Transverse colon (tissue), 4 donors: Measurements from ENCODE around the gene CLIP1. TPM values are rescaled to one million over a fixed set of nuclear protein-coding genes. Genes with fewer than 3 reads are reported as not detected.

Experiments
- DNase-seq: peaks from one replicate; pipeline ENCODE4 v3.0.0-alpha.2; 2019
- H3K27ac ChIP-seq, 4 donors: fragments of 200-600 bp; sonication (generic); 2 replicates each; pipeline ENCODE4 v1.5.1; 2016 to 2018; ENCODE audit warnings: inconsistent platforms in 4 of 4
- H3K27me3 ChIP-seq: fragments of 200-600 bp; sonication (generic); 2 replicates; pipeline ENCODE4 v1.5.1; 2017; ENCODE audit warnings: inconsistent platforms
- H3K36me3 ChIP-seq, 4 donors: fragments of 200-600 bp; sonication (generic); 2 replicates each; pipeline ENCODE4 v1.5.1; 2017 to 2019; ENCODE audit warnings: inconsistent platforms in 4 of 4
- H3K4me1 ChIP-seq, 4 donors: fragments of 200-600 bp; sonication (generic); 2 replicates each; pipeline ENCODE4 v1.5.1; 2017 to 2020; ENCODE audit warnings: inconsistent platforms in 4 of 4
- H3K4me3 ChIP-seq, 4 donors: fragments of 200-600 bp; sonication (generic); 1 replicate in 1 of 4; 2 replicates in 3 of 4; pipeline versions ENCODE4 v1.5.1 to v1.6.1; 2017 to 2019; ENCODE audit warnings: inconsistent platforms in 4 of 4
- H3K9me3 ChIP-seq, 2 donors: fragments of 200-600 bp; sonication (generic); 2 replicates each; pipeline ENCODE4 v1.5.1; 2017 to 2019; ENCODE audit warnings: inconsistent platforms in 2 of 2
- CTCF ChIP-seq, 5 experiments: fragments of 200-600 bp in 3 of 5; fragments of 450-650 bp in 2 of 5; sonication (generic) in 3 of 5; IDR thresholded peaks; 1 replicate in 2 of 5; 2 replicates in 3 of 5; pipeline ENCODE4 v1.5.1; 2016 to 2017; ENCODE audit warnings: antibody characterized with exemption in 5 of 5, inconsistent platforms in 3 of 5, mild to moderate bottlenecking in 2 of 5, moderate library complexity in 1 of 5
- EP300 ChIP-seq: sonication (generic); formaldehyde crosslinking; IDR thresholded peaks from one replicate; pipeline ENCODE4 v1.6.1; 2017; ENCODE audit warnings: antibody characterized with exemption, low read depth
- POLR2A ChIP-seq: fragments of 450-650 bp; IDR thresholded peaks from one replicate; pipeline ENCODE4 v1.6.1; 2016; ENCODE audit warnings: antibody characterized with exemption, mild to moderate bottlenecking, moderate library complexity
- POLR2AphosphoS5 ChIP-seq, 3 donors: sonication (generic); formaldehyde crosslinking; IDR thresholded peaks; one replicate each; pipeline ENCODE4 v1.6.1; 2016; ENCODE audit warnings: antibody characterized with exemption in 3 of 3
- WGBS, 2 donors: methylation state at CpG; one replicate each; pipeline ENCODE4 v1.1.5; 2018; ENCODE audit warnings: low coverage in 1 of 2; 5-methylcytosine and 5-hydroxymethylcytosine counted together
- in situ Hi-C, 4 donors: fragments of 200-750 bp; cut with MboI; loops; one replicate each; pipeline versions ENCODE4 v1.15.0 to v1.15.1; 2017; ENCODE audit warnings: low sequenced_read_pairs in 3 of 4, low pct_ligation_motif_present in 1 of 4, low pct_unique_long_range_greater_than_20kb in 1 of 4
- intact Hi-C: fragments of 100-400 bp; cut with DNase I; formaldehyde crosslinking; loops from one replicate; pipeline ENCODE4 v1.15.1; 2023; ENCODE audit warnings: low total_unique reads
- total RNA-seq, 4 donors: library from RNA; depleted of rRNA; stranded (reverse); fragments of >200 nt; gene quantifications; one replicate each; pipeline ENCODE4 v1.1.0, GENCODE V29; 2016

The CLIP1 gene
- total RNA-seq, 4 donors from 2014 or later: 49.2 to 111 (median 88.6) TPM

- no peaks in the 10 kb centered on the region for H3K27me3 ChIP-seq
- WGBS, 2 donors: 79 to 88% methylated on average over 3 of the region's 3 CpGs
- no peak for DNase-seq
- no peak overlapping the region for H3K4me3 ChIP-seq
- H3K9me3 ChIP-seq: no peaks in the 10 kb centered on the region
- no peak overlapping the region for H3K27ac ChIP-seq
- TF ChIP-seq EP300 (no peak), POLR2AphosphoS5 (IDR thresholded peaks at IDR 0.05) (no peak), CTCF (IDR thresholded peaks at IDR 0.05) (no peak), POLR2A (no peak)
- in situ Hi-C loops (no loop called here), intact Hi-C loops (no loop called here)
- no peaks in the 10 kb centered on the region for H3K4me1 ChIP-seq
- peaks cover 0 to 17% (median 4%) of the 10 kb centered on the region in 4 donors for H3K36me3 ChIP-seq
Measured at GRCh38 chr12:122293081-122293480, 129.4 kb downstream of the CLIP1 start.

GRCh38 chr12:122291431-122291830, 131.0 kb downstream of the CLIP1 start:
- WGBS, 2 donors: 96 to 97% methylated on average over 8 of the region's 8 CpGs
- intact Hi-C loops: no loop called here
- Histone ChIP-seq H3K4me3 (no peak overlapping the region), H3K4me1 (no peaks in the 10 kb centered on the region), H3K9me3 (no peaks in the 10 kb centered on the region), H3K27me3 (no peaks in the 10 kb centered on the region), H3K27ac (no peak overlapping the region), H3K36me3 (peaks cover 0 to 14% (median 6%) of the 10 kb centered on the region in 4 donors)
- DNase-seq: no peak
- in situ Hi-C loops: no loop called here
- TF ChIP-seq EP300 (no peak), POLR2AphosphoS5 (IDR thresholded peaks at IDR 0.05) (no peak), POLR2A (no peak), CTCF (IDR thresholded peaks at IDR 0.05) (no peak)

GRCh38 chr12:122283680-122284079, 138.8 kb downstream of the CLIP1 start:
- Histone ChIP-seq H3K27ac (no peak overlapping the region), H3K4me3 (no peak overlapping the region), H3K4me1 (no peaks in the 10 kb centered on the region), H3K9me3 (no peaks in the 10 kb centered on the region), H3K36me3 (peaks cover 0 to 16% (median 5%) of the 10 kb centered on the region in 4 donors), H3K27me3 (no peaks in the 10 kb centered on the region)
- no peak for TF ChIP-seq CTCF (IDR thresholded peaks at IDR 0.05)
- no peak for TF ChIP-seq EP300
- TF ChIP-seq POLR2A: no peak
- no peak for TF ChIP-seq POLR2AphosphoS5 (IDR thresholded peaks at IDR 0.05)
- intact Hi-C loops: loop anchor here (5.0 kb wide), 1 partner anchor 1399 kb away; no protein-coding TSS in a partner anchor
- in situ Hi-C loops: no loop called here
- 95 to 96% methylated on average over 5 of the region's 5 CpGs for WGBS, 2 donors
- no peak for DNase-seq

GRCh38 chr12:122282061-122282460, 140.4 kb downstream of the CLIP1 start:
- WGBS, 2 donors: 78 to 90% methylated on average over 2 to 4 of the region's 4 CpGs
- in situ Hi-C loops: no loop called here

GRCh38 chr12:122276242-122276641, 146.2 kb downstream of the CLIP1 start:
- no peaks in the 10 kb centered on the region for H3K9me3 ChIP-seq
- intact Hi-C loops (no loop called here), in situ Hi-C loops (no loop called here)
- no peaks in the 10 kb centered on the region for H3K4me1 ChIP-seq
- no peaks in the 10 kb centered on the region for H3K27me3 ChIP-seq
- no peak for DNase-seq
- H3K4me3 ChIP-seq: no peak overlapping the region
- H3K27ac ChIP-seq: no peak overlapping the region
- TF ChIP-seq POLR2AphosphoS5 (IDR thresholded peaks at IDR 0.05) (no peak), EP300 (no peak), POLR2A (no peak), CTCF (IDR thresholded peaks at IDR 0.05) (no peak)
- H3K36me3 ChIP-seq: peaks cover 0 to 27% (median 12%) of the 10 kb centered on the region in 4 donors
- WGBS, 2 donors: 84% methylated on average over 7 of the region's 7 CpGs

More at GRCh38 chr12:122282061-122282460, 140.4 kb downstream of the CLIP1 start:
- H3K4me3 ChIP-seq: no peak overlapping the region
- H3K36me3 ChIP-seq: peaks cover 0 to 22% (median 10%) of the 10 kb centered on the region in 4 donors
- H3K4me1 ChIP-seq: no peaks in the 10 kb centered on the region
- no peak for DNase-seq
- no peaks in the 10 kb centered on the region for H3K9me3 ChIP-seq
- H3K27me3 ChIP-seq: no peaks in the 10 kb centered on the region
- no peak for TF ChIP-seq POLR2A
- H3K27ac ChIP-seq: no peak overlapping the region
- intact Hi-C loops: loop anchor here (5.0 kb wide), 1 partner anchor 1400 kb away; no protein-coding TSS in a partner anchor
